Natural killer cell (primary cell): ENCODE results near the gene NANOS3. TPM values are rescaled to one million over a fixed set of nuclear protein-coding genes. Genes with fewer than 3 reads are reported as not detected.

Experiments used
- ATAC-seq, 3 donors: fragments of 150-1000 bp in 2 of 3; fragments of 200-7000 bp in 1 of 3; cut with Tn5 transposase; 1 replicate in 1 of 3; 2 replicates in 2 of 3; pipeline ENCODE4 v1.10.0; 2021; ENCODE audit warnings: mild to moderate bottlenecking in 2 of 3, moderate library complexity in 2 of 3
- DNase-seq, 2 donors: peaks; one replicate each; pipeline versions ENCODE4 v3.0.0 to v3.0.0-alpha.2; 2013 to 2021; ENCODE audit warnings: mixed read lengths in 1 of 2
- H3K27ac ChIP-seq: one replicate; pipeline ENCODE4 v1.5.1; 2013; ENCODE audit warnings: mild to moderate bottlenecking, low read length
- H3K27me3 ChIP-seq: one replicate; pipeline ENCODE4 v1.6.1; 2013; ENCODE audit warnings: low read length; ENCODE audit not compliant: control insufficient read depth, insufficient read depth
- H3K36me3 ChIP-seq: one replicate; pipeline ENCODE4 v1.6.1; 2013; ENCODE audit warnings: low read length; ENCODE audit not compliant: control insufficient read depth, insufficient read depth
- H3K4me1 ChIP-seq: one replicate; pipeline ENCODE4 v1.6.1; 2013; ENCODE audit warnings: low read length; ENCODE audit not compliant: control insufficient read depth, insufficient read depth
- H3K4me3 ChIP-seq: one replicate; pipeline ENCODE4 v1.5.1; 2013; ENCODE audit warnings: low read length
- H3K9me3 ChIP-seq: one replicate; pipeline ENCODE4 v1.6.1; 2013; ENCODE audit warnings: low read length; ENCODE audit not compliant: control insufficient read depth, insufficient read depth
- H3K27ac Mint-ChIP-seq, 2 donors: one replicate each; pipeline ENCODE4 v1.8.0; 2022; ENCODE audit warnings: mild to moderate bottlenecking in 2 of 2, mixed read lengths in 2 of 2, moderate library complexity in 1 of 2
- H3K27me3 Mint-ChIP-seq, 2 donors: one replicate each; pipeline ENCODE4 v1.8.0; 2022; ENCODE audit warnings: low read depth in 2 of 2, mixed read lengths in 2 of 2
- H3K36me3 Mint-ChIP-seq: one replicate; pipeline ENCODE4 v1.8.0; 2022; ENCODE audit warnings: mixed read lengths
- H3K4me1 Mint-ChIP-seq, 2 donors: one replicate each; pipeline ENCODE4 v1.8.0; 2022; ENCODE audit warnings: mixed read lengths in 2 of 2
- H3K4me3 Mint-ChIP-seq: one replicate; pipeline ENCODE4 v1.8.0; 2022; ENCODE audit warnings: mild to moderate bottlenecking, moderate library complexity, mixed read lengths
- H3K9me3 Mint-ChIP-seq, 2 donors: one replicate each; pipeline ENCODE4 v1.8.0; 2022; ENCODE audit warnings: mixed read lengths in 2 of 2
- WGBS: methylation state at CpG from one replicate; pipeline ENCODE4 v1.1.7; 2013; ENCODE audit warnings: missing lambda C conversion rate; ENCODE audit not compliant: insufficient coverage; 5-methylcytosine and 5-hydroxymethylcytosine counted together
- intact Hi-C: fragments of 100-400 bp; cut with micrococcal nuclease; formaldehyde crosslinking; loops from one replicate; pipeline ENCODE4 v1.14.2; 2022
- total RNA-seq, 4 donors: library from RNA; stranded (reverse); fragments of 120-200 nt in 1 of 4; gene quantifications; one replicate each; pipeline versions ENCODE4 v1.2.3 to v1.2.4, GENCODE V29; 2013 to 2022
- TF ChIP-seq, protein P1 (sequence below): fragments of 200-600 bp; IDR thresholded peaks from one replicate; pipeline ENCODE4 v1.8.0; 2022; ENCODE audit warnings: antibody characterized with exemption

Gene NANOS3
- total RNA-seq, 3 donors from 2014 or later (not counting 1 experiment from before 2014, with no cell fraction given), result 2.6 to 6.3 (median 3.0) TPM

DNA sequence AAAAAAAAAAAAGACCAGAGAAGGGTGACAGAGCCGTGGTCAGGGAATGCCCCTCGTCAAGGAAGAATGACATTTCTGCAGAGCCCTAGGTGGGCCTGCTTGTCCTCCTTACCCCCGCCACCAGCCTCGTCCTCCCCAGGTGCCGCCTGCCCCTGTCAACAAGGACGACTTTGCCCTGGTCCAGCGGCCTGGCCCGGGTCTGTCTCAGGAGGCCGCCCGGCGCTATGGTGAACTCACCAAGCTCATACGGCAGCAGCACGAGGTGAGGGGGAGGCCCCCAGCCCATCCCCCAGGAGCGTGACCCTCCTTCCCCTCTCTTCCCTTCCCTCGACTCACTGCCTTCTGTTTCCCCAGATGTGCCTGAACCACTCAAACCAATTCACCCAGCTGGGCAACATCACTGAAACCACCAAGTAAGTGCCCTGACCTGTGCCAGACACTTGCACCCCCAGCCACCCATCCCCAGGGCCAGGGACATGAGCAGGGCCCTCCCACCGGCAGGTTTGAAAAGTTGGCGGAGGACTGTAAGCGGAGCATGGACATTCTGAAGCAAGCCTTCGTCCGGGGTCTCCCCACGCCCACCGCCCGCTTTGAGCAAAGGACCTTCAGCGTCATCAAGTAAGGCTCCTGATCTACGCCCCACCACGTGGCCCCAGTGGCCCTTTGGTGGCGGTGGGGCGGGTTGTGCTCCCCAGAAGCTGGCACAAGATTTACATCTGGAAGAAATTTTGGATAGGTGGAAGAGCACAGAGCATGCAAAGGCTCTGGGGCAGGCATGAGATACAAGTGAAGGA, 46.5 kb downstream of the NANOS3 start:
- WGBS, result 97% methylated on average over 28 of the region's 28 CpGs
- no peaks in the 10 kb centered on the region for H3K9me3 Mint-ChIP-seq
- no peaks in the 10 kb centered on the region for H3K4me1 Mint-ChIP-seq

DNA sequence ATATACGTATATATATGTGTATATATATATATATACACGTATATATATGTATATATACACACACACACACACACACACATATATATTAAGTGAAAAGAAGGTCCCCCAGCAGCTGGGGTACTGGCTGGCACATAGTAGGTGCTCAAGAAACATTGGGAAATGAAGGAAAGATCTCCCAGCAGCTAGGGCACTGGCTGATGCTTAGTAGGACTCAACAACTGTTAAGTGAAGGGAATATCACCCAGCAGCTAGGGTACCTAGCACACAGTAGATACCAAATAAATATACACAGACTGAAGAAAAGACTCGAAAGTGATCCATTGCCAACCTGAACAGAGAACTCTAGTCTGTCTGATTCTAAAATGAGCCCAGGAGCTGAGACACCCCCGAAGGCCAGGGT, 49.1 kb downstream of the NANOS3 start:
- Histone ChIP-seq H3K4me1 (no peaks in the 10 kb centered on the region), H3K27ac (no peak overlapping the region), H3K27me3 (no peaks in the 10 kb centered on the region), H3K36me3 (peaks cover 34% of the 10 kb centered on the region), H3K4me3 (no peak overlapping the region), H3K9me3 (no peaks in the 10 kb centered on the region)
- TF ChIP-seq, protein P1, sequence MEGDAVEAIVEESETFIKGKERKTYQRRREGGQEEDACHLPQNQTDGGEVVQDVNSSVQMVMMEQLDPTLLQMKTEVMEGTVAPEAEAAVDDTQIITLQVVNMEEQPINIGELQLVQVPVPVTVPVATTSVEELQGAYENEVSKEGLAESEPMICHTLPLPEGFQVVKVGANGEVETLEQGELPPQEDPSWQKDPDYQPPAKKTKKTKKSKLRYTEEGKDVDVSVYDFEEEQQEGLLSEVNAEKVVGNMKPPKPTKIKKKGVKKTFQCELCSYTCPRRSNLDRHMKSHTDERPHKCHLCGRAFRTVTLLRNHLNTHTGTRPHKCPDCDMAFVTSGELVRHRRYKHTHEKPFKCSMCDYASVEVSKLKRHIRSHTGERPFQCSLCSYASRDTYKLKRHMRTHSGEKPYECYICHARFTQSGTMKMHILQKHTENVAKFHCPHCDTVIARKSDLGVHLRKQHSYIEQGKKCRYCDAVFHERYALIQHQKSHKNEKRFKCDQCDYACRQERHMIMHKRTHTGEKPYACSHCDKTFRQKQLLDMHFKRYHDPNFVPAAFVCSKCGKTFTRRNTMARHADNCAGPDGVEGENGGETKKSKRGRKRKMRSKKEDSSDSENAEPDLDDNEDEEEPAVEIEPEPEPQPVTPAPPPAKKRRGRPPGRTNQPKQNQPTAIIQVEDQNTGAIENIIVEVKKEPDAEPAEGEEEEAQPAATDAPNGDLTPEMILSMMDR, result no peak
- Mint-ChIP-seq H3K9me3 (no peaks in the 10 kb centered on the region), H3K27me3 (no peaks in the 10 kb centered on the region), H3K27ac (no peak overlapping the region), H3K36me3 (no peaks in the 10 kb centered on the region), H3K4me3 (no peak overlapping the region), H3K4me1 (no peaks in the 10 kb centered on the region)
- ATAC-seq (no peak), DNase-seq (no peak)
- 96% methylated on average over 2 of the region's 4 CpGs for WGBS
- intact Hi-C loops, result no loop called here

More for the DNA sequence above, 46.5 kb downstream of the NANOS3 start:
- H3K9me3 ChIP-seq, result no peaks in the 10 kb centered on the region
- intact Hi-C loops, result no loop called here
- H3K36me3 ChIP-seq, result peaks cover 50% of the 10 kb centered on the region
- no peak for ATAC-seq
- H3K27me3 Mint-ChIP-seq, result no peaks in the 10 kb centered on the region
- H3K4me3 ChIP-seq, result no peak overlapping the region
- TF ChIP-seq, protein P1, result no peak
- no peaks in the 10 kb centered on the region for H3K4me1 ChIP-seq
- H3K27ac ChIP-seq, result no peak overlapping the region
- no peaks in the 10 kb centered on the region for H3K36me3 Mint-ChIP-seq
- H3K27ac Mint-ChIP-seq, result no peak overlapping the region
- H3K4me3 Mint-ChIP-seq, result no peak overlapping the region
- no peaks in the 10 kb centered on the region for H3K27me3 ChIP-seq
- no peak for DNase-seq

DNA sequence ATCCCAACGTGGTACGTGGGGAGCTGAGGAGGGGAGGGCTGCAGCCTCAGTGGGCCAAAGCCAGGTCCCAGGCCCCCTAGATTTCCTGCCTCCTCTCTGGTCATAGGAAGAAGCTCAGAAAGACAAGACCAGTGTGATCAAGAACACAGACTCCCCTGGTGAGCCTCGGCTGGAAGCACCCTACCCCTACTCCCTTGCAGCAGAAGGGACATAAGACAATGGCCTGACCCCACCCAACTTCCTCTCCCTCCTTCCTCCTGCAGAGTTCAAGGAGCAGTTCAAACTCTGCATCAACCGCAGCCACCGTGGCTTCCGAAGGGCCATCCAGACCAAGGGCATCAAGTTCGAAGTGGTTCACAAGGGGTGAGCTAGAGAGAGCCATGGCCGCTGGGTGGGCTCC, 49.8 kb downstream of the NANOS3 start:
- H3K4me3 ChIP-seq, result no peak overlapping the region
- H3K4me3 Mint-ChIP-seq, result no peak overlapping the region
- intact Hi-C loops, result no loop called here

More for the DNA sequence above, 49.8 kb downstream of the NANOS3 start:
- DNase-seq (no peak), ATAC-seq (no peak)
- Mint-ChIP-seq H3K4me1 (no peaks in the 10 kb centered on the region), H3K36me3 (no peaks in the 10 kb centered on the region), H3K9me3 (no peaks in the 10 kb centered on the region), H3K27me3 (no peaks in the 10 kb centered on the region), H3K27ac (no peak overlapping the region)
- Histone ChIP-seq H3K27ac (no peak overlapping the region), H3K27me3 (no peaks in the 10 kb centered on the region), H3K36me3 (peaks cover 30% of the 10 kb centered on the region), H3K9me3 (no peaks in the 10 kb centered on the region), H3K4me1 (no peaks in the 10 kb centered on the region)
- TF ChIP-seq, protein P1, result no peak
- 83% methylated on average over 7 of the region's 8 CpGs for WGBS
